GM12801 (cell line): Measurements from ENCODE around the gene IL21R.

Experiments used
- CTCF ChIP-seq: IDR thresholded peaks from one replicate; pipeline ENCODE4 v1.5.1; 2011; ENCODE audit warnings: control low read depth; ENCODE audit not compliant: insufficient read length; ENCODE audit errors: extremely low read depth

IL21R gene

GRCh38 chr16:27367461-27368357, 34.3 kb upstream of the IL21R start:
- no peak for TF ChIP-seq CTCF

- no peak for TF ChIP-seq CTCF
Observed at GRCh38 chr16:27368358-27368722, 33.6 kb upstream of the IL21R start.

- no peak for TF ChIP-seq CTCF
Observed at GRCh38 chr16:27369806-27370205, 32.2 kb upstream of the IL21R start.

GRCh38 chr16:27370318-27370717, 31.7 kb upstream of the IL21R start:
- TF ChIP-seq CTCF: no peak

GRCh38 chr16:27373312-27373711, 28.7 kb upstream of the IL21R start:
- no peak for TF ChIP-seq CTCF

GRCh38 chr16:27374221-27374803, 27.7 kb upstream of the IL21R start:
- TF ChIP-seq CTCF: no peak

- no peak for TF ChIP-seq CTCF
Observed at GRCh38 chr16:27374804-27375425, 27.1 kb upstream of the IL21R start.
